ENCODE data around the gene FLYWCH1. TPM values are rescaled to one million over a fixed set of nuclear protein-coding genes. Genes with fewer than 3 reads are reported as not detected.
A peak's percentile ranks its signal among the peaks of the same experiment; 100 is the strongest.

FLYWCH1 gene
- total and polyA plus RNA-seq, 9 of the 15 experiments (the other 6 are each of a cell fraction or from before 2014, with no cell fraction given), result 0.18 to 33.6 (median 11.3) TPM

DNA sequence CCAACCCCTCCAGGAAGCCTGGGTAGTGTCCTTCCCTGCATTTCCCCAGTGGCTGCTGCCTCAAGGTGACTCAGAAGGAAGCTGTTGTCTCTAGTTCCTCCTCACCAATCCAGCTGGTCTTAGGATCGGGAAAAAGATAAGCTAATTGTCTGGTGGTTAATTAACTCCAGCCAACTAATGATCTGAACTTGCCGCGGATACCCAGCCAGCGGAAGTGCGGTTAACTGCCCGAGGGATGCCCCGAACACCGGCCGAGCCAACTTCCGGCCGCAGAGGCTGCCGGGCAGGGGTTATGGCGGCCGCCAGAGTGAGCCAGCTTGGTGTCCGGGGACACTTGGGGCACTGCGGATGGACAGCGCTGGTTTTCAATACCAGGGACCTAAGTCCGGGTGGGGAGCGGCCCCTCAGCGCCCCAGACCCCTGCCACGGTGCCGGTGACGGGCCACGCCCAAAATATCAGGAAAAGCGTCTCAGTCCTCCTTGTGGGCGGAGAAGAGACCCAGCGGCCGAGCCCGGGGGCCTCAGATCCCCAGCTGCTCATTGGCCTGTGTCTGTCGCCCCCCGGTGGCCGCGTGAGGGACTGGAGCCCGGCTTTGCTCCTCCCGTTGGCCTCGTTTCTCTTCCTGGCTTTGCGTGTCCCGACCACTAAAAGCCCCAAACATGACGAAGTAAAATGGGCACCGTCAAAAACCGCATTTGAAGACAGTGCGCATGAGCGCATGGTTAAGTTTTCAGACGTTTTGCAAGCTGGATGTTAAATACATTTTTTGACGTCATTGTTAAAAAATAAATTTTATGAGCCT lies 43.5 kb upstream of the FLYWCH1 start (continued):
- TF ChIP-seq, protein P1, sequence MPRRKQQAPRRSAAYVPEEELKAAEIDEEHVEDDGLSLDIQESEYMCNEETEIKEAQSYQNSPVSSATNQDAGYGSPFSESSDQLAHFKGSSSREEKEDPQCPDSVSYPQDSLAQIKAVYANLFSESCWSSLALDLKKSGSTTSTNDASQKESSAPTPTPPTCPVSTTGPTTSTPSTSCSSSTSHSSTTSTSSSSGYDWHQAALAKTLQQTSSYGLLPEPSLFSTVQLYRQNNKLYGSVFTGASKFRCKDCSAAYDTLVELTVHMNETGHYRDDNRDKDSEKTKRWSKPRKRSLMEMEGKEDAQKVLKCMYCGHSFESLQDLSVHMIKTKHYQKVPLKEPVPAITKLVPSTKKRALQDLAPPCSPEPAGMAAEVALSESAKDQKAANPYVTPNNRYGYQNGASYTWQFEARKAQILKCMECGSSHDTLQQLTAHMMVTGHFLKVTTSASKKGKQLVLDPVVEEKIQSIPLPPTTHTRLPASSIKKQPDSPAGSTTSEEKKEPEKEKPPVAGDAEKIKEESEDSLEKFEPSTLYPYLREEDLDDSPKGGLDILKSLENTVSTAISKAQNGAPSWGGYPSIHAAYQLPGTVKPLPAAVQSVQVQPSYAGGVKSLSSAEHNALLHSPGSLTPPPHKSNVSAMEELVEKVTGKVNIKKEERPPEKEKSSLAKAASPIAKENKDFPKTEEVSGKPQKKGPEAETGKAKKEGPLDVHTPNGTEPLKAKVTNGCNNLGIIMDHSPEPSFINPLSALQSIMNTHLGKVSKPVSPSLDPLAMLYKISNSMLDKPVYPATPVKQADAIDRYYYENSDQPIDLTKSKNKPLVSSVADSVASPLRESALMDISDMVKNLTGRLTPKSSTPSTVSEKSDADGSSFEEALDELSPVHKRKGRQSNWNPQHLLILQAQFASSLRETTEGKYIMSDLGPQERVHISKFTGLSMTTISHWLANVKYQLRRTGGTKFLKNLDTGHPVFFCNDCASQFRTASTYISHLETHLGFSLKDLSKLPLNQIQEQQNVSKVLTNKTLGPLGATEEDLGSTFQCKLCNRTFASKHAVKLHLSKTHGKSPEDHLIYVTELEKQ (CRISPR knock-in tag; IDR thresholded peaks at IDR 0.05), result peak; percentile 71; the same call in 1 of the 2 replicates
- TF ChIP-seq CHD4 (IDR thresholded peaks at IDR 0.05; ENCODE audit: insufficient read depth, insufficient replicate concordance, low read depth, low read length, poor library complexity, severe bottlenecking) (no peak), ZNF586 (CRISPR knock-in tag; conservative IDR thresholded peaks at IDR 0.05) (no peak), IFI16 (CRISPR knock-in tag; IDR thresholded peaks at IDR 0.05) (no peak), STAT5A (IDR thresholded peaks at IDR 0.05; ENCODE audit: borderline replicate concordance, low read length) (no peak), ZFPM2 (CRISPR knock-in tag; IDR thresholded peaks at IDR 0.05) (peak; percentile 56; the same call in 1 of the 2 replicates), POLR2AphosphoS5 (IDR thresholded peaks at IDR 0.05; ENCODE audit: control insufficient read depth, insufficient read depth, low read depth, low read length) (peak; percentile 37), MTA3 (IDR thresholded peaks at IDR 0.05; ENCODE audit: borderline replicate concordance) (no peak; the same call in 1 of the 2 replicates), SP2 (IDR thresholded peaks at IDR 0.05; ENCODE audit: extremely low read depth, low read depth, low read length, poor library complexity, severe bottlenecking) (no peak), SAFB2 (IDR thresholded peaks at IDR 0.05; ENCODE audit: borderline replicate concordance, low read depth, low read length, severe bottlenecking) (no peak), SMARCE1 (IDR thresholded peaks at IDR 0.05) (peak; percentile 30; the same call in 1 of the 2 replicates), NELFE (IDR thresholded peaks at IDR 0.05; ENCODE audit: insufficient read depth, insufficient read length) (no peak), EP400 (IDR thresholded peaks at IDR 0.05) (peak; percentile 90), HDAC8 (tag; IDR thresholded peaks at IDR 0.05) (peak; percentile 93; the same call in 1 of the 2 replicates), GTF2E2 (tag; IDR thresholded peaks at IDR 0.05) (peak; percentile 95)
- TF ChIP-seq, protein P2, sequence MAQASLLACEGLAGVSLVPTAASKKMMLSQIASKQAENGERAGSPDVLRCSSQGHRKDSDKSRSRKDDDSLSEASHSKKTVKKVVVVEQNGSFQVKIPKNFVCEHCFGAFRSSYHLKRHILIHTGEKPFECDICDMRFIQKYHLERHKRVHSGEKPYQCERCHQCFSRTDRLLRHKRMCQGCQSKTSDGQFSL (CRISPR knock-in tag; IDR thresholded peaks at IDR 0.05), result no peak
- TF ChIP-seq, protein P2 (tag; IDR thresholded peaks at IDR 0.05), result no peak
- TF ChIP-seq, protein P3, sequence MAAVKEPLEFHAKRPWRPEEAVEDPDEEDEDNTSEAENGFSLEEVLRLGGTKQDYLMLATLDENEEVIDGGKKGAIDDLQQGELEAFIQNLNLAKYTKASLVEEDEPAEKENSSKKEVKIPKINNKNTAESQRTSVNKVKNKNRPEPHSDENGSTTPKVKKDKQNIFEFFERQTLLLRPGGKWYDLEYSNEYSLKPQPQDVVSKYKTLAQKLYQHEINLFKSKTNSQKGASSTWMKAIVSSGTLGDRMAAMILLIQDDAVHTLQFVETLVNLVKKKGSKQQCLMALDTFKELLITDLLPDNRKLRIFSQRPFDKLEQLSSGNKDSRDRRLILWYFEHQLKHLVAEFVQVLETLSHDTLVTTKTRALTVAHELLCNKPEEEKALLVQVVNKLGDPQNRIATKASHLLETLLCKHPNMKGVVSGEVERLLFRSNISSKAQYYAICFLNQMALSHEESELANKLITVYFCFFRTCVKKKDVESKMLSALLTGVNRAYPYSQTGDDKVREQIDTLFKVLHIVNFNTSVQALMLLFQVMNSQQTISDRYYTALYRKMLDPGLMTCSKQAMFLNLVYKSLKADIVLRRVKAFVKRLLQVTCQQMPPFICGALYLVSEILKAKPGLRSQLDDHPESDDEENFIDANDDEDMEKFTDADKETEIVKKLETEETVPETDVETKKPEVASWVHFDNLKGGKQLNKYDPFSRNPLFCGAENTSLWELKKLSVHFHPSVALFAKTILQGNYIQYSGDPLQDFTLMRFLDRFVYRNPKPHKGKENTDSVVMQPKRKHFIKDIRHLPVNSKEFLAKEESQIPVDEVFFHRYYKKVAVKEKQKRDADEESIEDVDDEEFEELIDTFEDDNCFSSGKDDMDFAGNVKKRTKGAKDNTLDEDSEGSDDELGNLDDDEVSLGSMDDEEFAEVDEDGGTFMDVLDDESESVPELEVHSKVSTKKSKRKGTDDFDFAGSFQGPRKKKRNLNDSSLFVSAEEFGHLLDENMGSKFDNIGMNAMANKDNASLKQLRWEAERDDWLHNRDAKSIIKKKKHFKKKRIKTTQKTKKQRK (IDR thresholded peaks at IDR 0.05; ENCODE audit: borderline replicate concordance, low read depth, low read length), result no peak

All from K562 (cell line).